ENCODE data around the gene ICA1.

GRCh38 chr7:8274589-8274988 is 12.6 kb upstream of the ICA1 start:
- TF ChIP-seq CTCF (conservative IDR thresholded peaks at IDR 0.05; ENCODE audit: low read depth, low read length) (no peak), SMC3 (IDR thresholded peaks at IDR 0.05; ENCODE audit: low read depth, low read length) (no peak), POLR2A (IDR thresholded peaks at IDR 0.05; ENCODE audit: low read depth, low read length) (no peak), NFE2L2 (IDR thresholded peaks at IDR 0.05; ENCODE audit: low read depth, low read length) (no peak), RAD21 (IDR thresholded peaks at IDR 0.05; ENCODE audit: low read length) (no peak), MXI1 (IDR thresholded peaks at IDR 0.05; ENCODE audit: borderline replicate concordance, low read depth, low read length) (no peak), CEBPB (IDR thresholded peaks at IDR 0.05; ENCODE audit: low read depth, low read length) (no peak), BHLHE40 (IDR thresholded peaks at IDR 0.05; ENCODE audit: low read depth, low read length) (no peak), FOS (IDR thresholded peaks at IDR 0.05; ENCODE audit: low read depth, low read length) (no peak)
- TF ChIP-seq, protein P1, sequence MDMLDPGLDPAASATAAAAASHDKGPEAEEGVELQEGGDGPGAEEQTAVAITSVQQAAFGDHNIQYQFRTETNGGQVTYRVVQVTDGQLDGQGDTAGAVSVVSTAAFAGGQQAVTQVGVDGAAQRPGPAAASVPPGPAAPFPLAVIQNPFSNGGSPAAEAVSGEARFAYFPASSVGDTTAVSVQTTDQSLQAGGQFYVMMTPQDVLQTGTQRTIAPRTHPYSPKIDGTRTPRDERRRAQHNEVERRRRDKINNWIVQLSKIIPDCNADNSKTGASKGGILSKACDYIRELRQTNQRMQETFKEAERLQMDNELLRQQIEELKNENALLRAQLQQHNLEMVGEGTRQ (IDR thresholded peaks at IDR 0.05; ENCODE audit: low read depth, low read length) = no peak
- TF ChIP-seq, protein P2, sequence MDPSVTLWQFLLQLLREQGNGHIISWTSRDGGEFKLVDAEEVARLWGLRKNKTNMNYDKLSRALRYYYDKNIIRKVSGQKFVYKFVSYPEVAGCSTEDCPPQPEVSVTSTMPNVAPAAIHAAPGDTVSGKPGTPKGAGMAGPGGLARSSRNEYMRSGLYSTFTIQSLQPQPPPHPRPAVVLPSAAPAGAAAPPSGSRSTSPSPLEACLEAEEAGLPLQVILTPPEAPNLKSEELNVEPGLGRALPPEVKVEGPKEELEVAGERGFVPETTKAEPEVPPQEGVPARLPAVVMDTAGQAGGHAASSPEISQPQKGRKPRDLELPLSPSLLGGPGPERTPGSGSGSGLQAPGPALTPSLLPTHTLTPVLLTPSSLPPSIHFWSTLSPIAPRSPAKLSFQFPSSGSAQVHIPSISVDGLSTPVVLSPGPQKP (IDR thresholded peaks at IDR 0.05; ENCODE audit: borderline replicate concordance, low read depth, low read length) = no peak

All from IMR-90 (cell line).